BLaER1 treated with 17β-estradiol and CSF1 and Interleukin-3, amounts not matched to agents 10 nM and 100 nM (cell line): ENCODE data around the gene SANBR.
A peak's percentile ranks its signal among the peaks of the same experiment; 100 is the strongest.
"Not testable (repeated sequence)": the region's sequence is repeated elsewhere in the genome, so short reads cannot be mapped to it uniquely, and the experiment has no call there.

Experiments
- H3K27ac ChIP-seq, 11 experiments: shearing (Covaris generic); formaldehyde crosslinking; 2 replicates each; pipeline ENCODE4 v1.8.1; 2022
- H3K27me3 ChIP-seq, 11 experiments: shearing (Covaris generic); formaldehyde crosslinking; 2 replicates each; pipeline ENCODE4 v1.8.1; 2022
- H3K36me3 ChIP-seq, 11 experiments: shearing (Covaris generic); formaldehyde crosslinking; 2 replicates each; pipeline ENCODE4 v1.8.1; 2022
- H3K4me1 ChIP-seq, 10 experiments: shearing (Covaris generic); formaldehyde crosslinking; 2 replicates each; pipeline ENCODE4 v1.8.1; 2022
- H3K4me2 ChIP-seq, 11 experiments: shearing (Covaris generic); formaldehyde crosslinking; 2 replicates each; pipeline ENCODE4 v1.8.1; 2022
- H3K4me3 ChIP-seq, 10 experiments: shearing (Covaris generic); formaldehyde crosslinking; 2 replicates each; pipeline ENCODE4 v1.8.1; 2022
- H3K9ac ChIP-seq, 11 experiments: shearing (Covaris generic); formaldehyde crosslinking; 2 replicates each; pipeline ENCODE4 v1.8.1; 2022
- H3K9me3 ChIP-seq, 11 experiments: shearing (Covaris generic); formaldehyde crosslinking; replicated peaks in 1 of 11; 2 replicates each; pipeline ENCODE4 v1.8.1; 2022
- H4K20me1 ChIP-seq, 11 experiments: shearing (Covaris generic); formaldehyde crosslinking; 2 replicates each; pipeline ENCODE4 v1.8.1; 2022
- Cebpa-rat ChIP-seq, 11 experiments: shearing (Covaris generic); IDR thresholded peaks; 2 replicates each; pipeline ENCODE4 v1.8.1; 2022

The SANBR gene

GRCh38 chr2:61021228-61021660 is 44.4 kb upstream of the SANBR start:
- no peak overlapping the region for H3K9ac ChIP-seq
- peaks cover 5 to 34% (median 17%) of the 10 kb centered on the region in 10 experiments for H3K4me1 ChIP-seq
- H3K27ac ChIP-seq = no peak overlapping the region
- H3K9me3 ChIP-seq = peaks cover 0 to 20% (median 16%) of the 10 kb centered on the region in 11 experiments; a peak in 17 of 22 replicates
- H4K20me1 ChIP-seq = peaks cover 0 to 59% (median 21%) of the 10 kb centered on the region in 11 experiments; a peak in 14 of 22 replicates
- no peak overlapping the region for H3K4me3 ChIP-seq
- TF ChIP-seq Cebpa-rat (IDR thresholded peaks at IDR 0.05) = no peak
- H3K36me3 ChIP-seq = peaks cover 42 to 65% (median 53%) of the 10 kb centered on the region in 11 experiments
- no peaks in the 10 kb centered on the region for H3K27me3 ChIP-seq
- H3K4me2 ChIP-seq = no peak overlapping the region

DNA sequence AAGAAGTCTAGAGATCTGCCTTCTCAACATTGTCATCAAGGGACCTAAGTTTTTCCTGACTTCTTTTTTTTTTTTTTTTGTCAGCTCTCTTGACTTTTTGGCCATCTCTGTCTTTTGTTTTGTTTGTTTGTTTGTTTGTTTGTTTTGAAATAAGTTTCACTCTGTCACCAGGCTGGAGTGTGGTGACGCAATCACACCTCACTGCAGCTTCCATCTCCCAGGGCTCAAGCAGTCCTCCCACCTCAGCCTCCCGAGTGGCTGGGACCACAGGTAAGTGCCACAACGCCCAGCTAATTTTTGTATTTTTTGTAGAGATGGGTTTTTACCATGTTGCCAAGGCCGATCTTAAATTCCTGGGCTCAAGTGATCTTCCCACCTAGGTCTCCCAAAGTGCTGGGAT is 42.0 kb upstream of the SANBR start:
- peaks cover 0 to 74% (median 21%) of the 10 kb centered on the region in 11 experiments; a peak in 14 of 22 replicates for H4K20me1 ChIP-seq
- H3K9ac ChIP-seq = no peak overlapping the region
- TF ChIP-seq Cebpa-rat (IDR thresholded peaks at IDR 0.05) = peak in 7 of 11 experiments; percentile 21 to 75 (median 39); a peak in 5 of 22 replicates
- H3K27ac ChIP-seq = no peak overlapping the region
- H3K36me3 ChIP-seq = peaks cover 47 to 89% (median 68%) of the 10 kb centered on the region in 11 experiments
- no peak overlapping the region for H3K4me3 ChIP-seq
- no peak overlapping the region for H3K4me2 ChIP-seq
- H3K27me3 ChIP-seq = no peaks in the 10 kb centered on the region
- H3K4me1 ChIP-seq = peaks cover 2 to 29% (median 12%) of the 10 kb centered on the region in 10 experiments; a peak in 16 of 20 replicates
- peaks cover 0 to 20% (median 16%) of the 10 kb centered on the region in 11 experiments; a peak in 17 of 22 replicates for H3K9me3 ChIP-seq

GRCh38 chr2:61029533-61029932 is 36.1 kb upstream of the SANBR start:
- no peak overlapping the region for H3K9ac ChIP-seq
- H3K27ac ChIP-seq = no peak overlapping the region
- H4K20me1 ChIP-seq = peaks cover 0 to 58% (median 8%) of the 10 kb centered on the region in 11 experiments; a peak in 8 of 22 replicates
- H3K4me3 ChIP-seq = no peak overlapping the region
- no peaks in the 10 kb centered on the region for H3K27me3 ChIP-seq
- H3K9me3 ChIP-seq = peaks cover 11 to 21% (median 17%) of the 10 kb centered on the region in 11 experiments
- no peak overlapping the region for H3K4me2 ChIP-seq
- peaks cover 47 to 91% (median 74%) of the 10 kb centered on the region in 11 experiments for H3K36me3 ChIP-seq
- TF ChIP-seq Cebpa-rat (IDR thresholded peaks at IDR 0.05) = no peak
- H3K4me1 ChIP-seq = peaks cover 0 to 13% (median 0%) of the 10 kb centered on the region in 10 experiments; a peak in 4 of 20 replicates

- not testable (repeated sequence) for H3K9ac ChIP-seq, H3K4me1 ChIP-seq, H3K27ac ChIP-seq, H3K4me2 ChIP-seq, H3K27me3 ChIP-seq
- Histone ChIP-seq H4K20me1 (peaks cover 0 to 18% (median 5%) of the 10 kb centered on the region in 11 experiments; a peak in 3 of 22 replicates), H3K36me3 (peaks cover 52 to 75% (median 67%) of the 10 kb centered on the region in 11 experiments), H3K4me3 (0 out of 20 replicates have a peak overlapping the region, but pooled peaks of 1 of the 10 experiments have one; percentile 24), H3K9me3 (peaks cover 38 to 62% (median 53%) of the 10 kb centered on the region in 11 experiments)
Measured at GRCh38 chr2:61034592-61034991, 31.1 kb upstream of the SANBR start.

DNA sequence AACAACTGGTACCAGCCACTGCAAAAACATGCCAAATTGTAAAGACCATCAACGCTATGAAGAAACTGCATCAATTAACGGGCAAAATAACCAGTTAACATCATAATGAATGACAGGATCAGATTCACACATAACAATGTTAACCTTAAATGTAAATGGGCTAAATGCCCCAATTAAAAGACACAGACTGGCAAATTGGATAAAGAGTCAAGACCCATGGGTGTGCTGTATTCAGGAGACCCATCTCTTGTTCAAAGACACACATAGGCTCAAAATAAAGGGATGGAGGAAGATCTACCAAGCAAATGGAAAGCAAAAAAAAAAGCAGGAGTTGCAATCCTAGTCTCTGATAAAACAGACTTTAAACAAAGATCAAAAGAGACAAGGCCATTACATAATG is 29.0 kb upstream of the SANBR start:
- H3K4me3 ChIP-seq, H3K9ac ChIP-seq, H3K4me1 ChIP-seq, H3K27ac ChIP-seq, H3K27me3 ChIP-seq, H3K4me2 ChIP-seq, H4K20me1 ChIP-seq: not testable (repeated sequence)
- H3K36me3 ChIP-seq = peaks cover 41 to 60% (median 49%) of the 10 kb centered on the region in 11 experiments
- H3K9me3 ChIP-seq = peaks cover 38 to 62% (median 53%) of the 10 kb centered on the region in 11 experiments

DNA sequence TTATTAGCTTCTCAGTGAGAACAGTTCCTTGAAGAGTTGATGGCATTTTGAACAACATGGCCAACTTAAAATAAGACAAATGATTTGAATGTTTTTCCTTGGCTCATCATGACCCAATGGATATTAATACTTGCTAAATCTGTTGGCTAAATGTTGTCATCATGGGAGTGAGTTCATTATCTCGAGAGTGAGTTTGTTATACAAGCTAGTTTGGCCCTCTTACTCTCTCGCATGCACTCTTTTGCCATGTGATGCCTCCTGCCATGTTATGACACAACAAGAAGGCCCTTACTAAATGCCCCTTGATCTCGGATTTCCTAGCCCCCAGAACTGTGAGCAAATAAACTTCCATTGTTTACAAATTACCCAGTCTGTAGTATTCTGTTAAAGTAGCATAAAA is 22.9 kb upstream of the SANBR start:
- Histone ChIP-seq H3K9ac (no peak overlapping the region), H3K36me3 (peaks cover 23 to 63% (median 41%) of the 10 kb centered on the region in 11 experiments), H3K27me3 (no peaks in the 10 kb centered on the region), H3K4me1 (peaks cover 0 to 32% (median 13%) of the 10 kb centered on the region in 10 experiments; a peak in 10 of 20 replicates), H3K27ac (no peak overlapping the region), H3K9me3 (peaks cover 0 to 15% (median 9%) of the 10 kb centered on the region in 11 experiments; a peak in 10 of 22 replicates), H3K4me3 (no peak overlapping the region), H3K4me2 (no peak overlapping the region), H4K20me1 (peaks cover 0 to 18% (median 0%) of the 10 kb centered on the region in 11 experiments; a peak in 5 of 22 replicates)
- no peak for TF ChIP-seq Cebpa-rat (IDR thresholded peaks at IDR 0.05)

GRCh38 chr2:61044636-61045035 is 21.0 kb upstream of the SANBR start:
- H3K4me1 ChIP-seq = peaks cover 0 to 27% (median 13%) of the 10 kb centered on the region in 10 experiments; a peak in 10 of 20 replicates
- no peak for TF ChIP-seq Cebpa-rat (IDR thresholded peaks at IDR 0.05)
- peaks cover 0 to 18% (median 0%) of the 10 kb centered on the region in 11 experiments; a peak in 5 of 22 replicates for H4K20me1 ChIP-seq
- H3K4me3 ChIP-seq = no peak overlapping the region
- peak overlapping the region in 2 of 11 experiments; percentile 3 to 40; a peak in 3 of 22 replicates for H3K27ac ChIP-seq
- no peaks in the 10 kb centered on the region for H3K27me3 ChIP-seq
- peaks cover 38 to 81% (median 59%) of the 10 kb centered on the region in 11 experiments for H3K36me3 ChIP-seq
- peak overlapping the region in 5 of 11 experiments; percentile 16 to 68 (median 60); a peak in 7 of 22 replicates for H3K4me2 ChIP-seq
- no peak overlapping the region for H3K9ac ChIP-seq
- no peaks in the 10 kb centered on the region for H3K9me3 ChIP-seq

DNA sequence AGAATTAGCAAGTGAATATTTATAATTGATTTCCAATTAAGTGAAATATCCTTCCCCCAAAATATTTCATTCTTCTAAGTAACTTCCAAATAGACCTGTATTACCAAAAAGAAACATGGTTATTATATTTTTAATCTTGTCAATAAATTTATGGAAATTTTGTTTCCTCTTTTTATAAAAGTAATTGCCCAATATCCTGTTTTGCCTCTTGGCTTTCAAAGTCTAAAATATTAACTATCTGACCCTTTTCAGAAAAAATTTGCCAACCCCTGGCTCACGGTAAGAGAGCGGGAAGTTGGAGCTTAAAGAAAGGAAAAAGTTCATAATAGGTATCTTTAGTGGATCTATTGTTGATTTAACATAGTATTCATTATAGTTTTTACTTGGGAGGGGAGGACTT is 20.4 kb upstream of the SANBR start:
- peaks cover 0 to 27% (median 13%) of the 10 kb centered on the region in 10 experiments; a peak in 10 of 20 replicates for H3K4me1 ChIP-seq
- no peaks in the 10 kb centered on the region for H3K27me3 ChIP-seq
- H3K36me3 ChIP-seq = peaks cover 43 to 87% (median 65%) of the 10 kb centered on the region in 11 experiments
- no peaks in the 10 kb centered on the region for H3K9me3 ChIP-seq
- peaks cover 0 to 18% (median 0%) of the 10 kb centered on the region in 11 experiments; a peak in 5 of 22 replicates for H4K20me1 ChIP-seq
- no peak for TF ChIP-seq Cebpa-rat (IDR thresholded peaks at IDR 0.05)
- H3K4me2 ChIP-seq = peak overlapping the region in 5 of 11 experiments; percentile 40 to 68 (median 60); a peak in 8 of 22 replicates
- no peak overlapping the region for H3K4me3 ChIP-seq
- H3K9ac ChIP-seq = no peak overlapping the region
- peak overlapping the region in 4 of 11 experiments; percentile 10 to 40 (median 25); a peak in 5 of 22 replicates for H3K27ac ChIP-seq

DNA sequence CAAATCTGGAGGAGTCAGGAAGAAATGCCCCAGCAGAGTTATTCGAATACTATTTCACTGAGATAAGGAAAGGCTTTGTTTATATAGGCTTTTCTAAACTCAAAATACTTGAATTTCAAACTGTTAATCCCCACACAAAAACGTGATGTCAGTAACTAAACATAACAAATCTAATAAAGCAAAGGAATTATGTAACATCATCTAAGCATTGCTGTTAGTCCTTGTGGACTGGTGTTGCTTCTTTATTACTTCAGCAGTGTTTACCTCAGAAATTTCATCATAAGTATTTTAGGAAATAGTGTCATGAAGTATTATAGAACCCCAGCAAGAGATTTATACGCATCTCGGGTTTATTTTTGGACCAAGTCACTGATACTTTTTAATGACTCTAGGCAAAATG is 19.7 kb upstream of the SANBR start:
- TF ChIP-seq Cebpa-rat (IDR thresholded peaks at IDR 0.05) = no peak
- Histone ChIP-seq H3K27ac (peak overlapping the region in 4 of 11 experiments; percentile 10 to 40 (median 25); a peak in 2 of 22 replicates), H3K36me3 (peaks cover 48 to 95% (median 73%) of the 10 kb centered on the region in 11 experiments)

More for the DNA sequence above, 19.7 kb upstream of the SANBR start:
- no peaks in the 10 kb centered on the region for H3K27me3 ChIP-seq
- peaks cover 0 to 16% (median 0%) of the 10 kb centered on the region in 11 experiments; a peak in 5 of 22 replicates for H4K20me1 ChIP-seq
- peaks cover 0 to 27% (median 13%) of the 10 kb centered on the region in 10 experiments; a peak in 10 of 20 replicates for H3K4me1 ChIP-seq
- no peak overlapping the region for H3K9ac ChIP-seq
- H3K4me3 ChIP-seq = no peak overlapping the region
- peak overlapping the region in 4 of 11 experiments; percentile 40 to 68 (median 63); a peak in 3 of 22 replicates for H3K4me2 ChIP-seq
- no peaks in the 10 kb centered on the region for H3K9me3 ChIP-seq
